ENCODE measurements around the gene GPR180.

GPR180 gene

DNA sequence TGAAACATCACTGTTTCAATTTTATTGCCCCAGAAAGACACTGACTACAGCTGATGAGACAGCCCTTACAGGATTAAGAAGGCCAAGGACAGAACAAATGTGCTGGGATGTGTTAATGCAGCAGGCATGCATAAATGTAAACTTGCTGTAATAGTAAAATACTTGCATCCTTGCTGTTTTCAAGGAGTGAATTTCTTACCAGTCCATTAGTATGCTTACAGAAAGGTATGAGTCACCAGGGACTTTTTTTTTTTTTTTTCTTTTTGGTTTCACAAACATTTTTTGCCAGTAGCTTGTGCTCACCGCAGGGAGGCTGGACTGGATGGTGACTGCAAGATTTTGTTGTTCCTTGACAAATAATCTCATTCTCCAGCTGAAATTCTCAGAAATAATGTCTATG, 55.1 kb downstream of the GPR180 start:
- no peak for DNase-seq

DNA sequence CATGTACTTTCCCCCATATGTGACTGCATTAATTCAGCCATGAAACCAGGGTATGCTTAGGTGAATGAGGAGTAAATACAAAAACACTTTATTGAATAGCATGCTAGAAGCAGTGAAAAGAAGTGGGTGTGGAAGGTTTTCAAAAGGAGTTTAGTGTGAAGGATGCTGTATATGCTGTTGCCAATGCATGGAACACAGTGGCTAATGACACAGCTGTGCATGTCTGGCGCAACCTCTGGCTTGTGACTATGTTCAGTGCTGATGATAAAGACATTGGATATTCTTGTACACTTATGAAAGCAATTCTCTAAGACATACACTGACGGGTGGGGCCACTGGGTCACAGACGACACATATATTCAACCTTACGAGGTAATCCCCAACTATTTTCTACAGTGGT, 55.5 kb downstream of the GPR180 start:
- DNase-seq, result no peak

DNA sequence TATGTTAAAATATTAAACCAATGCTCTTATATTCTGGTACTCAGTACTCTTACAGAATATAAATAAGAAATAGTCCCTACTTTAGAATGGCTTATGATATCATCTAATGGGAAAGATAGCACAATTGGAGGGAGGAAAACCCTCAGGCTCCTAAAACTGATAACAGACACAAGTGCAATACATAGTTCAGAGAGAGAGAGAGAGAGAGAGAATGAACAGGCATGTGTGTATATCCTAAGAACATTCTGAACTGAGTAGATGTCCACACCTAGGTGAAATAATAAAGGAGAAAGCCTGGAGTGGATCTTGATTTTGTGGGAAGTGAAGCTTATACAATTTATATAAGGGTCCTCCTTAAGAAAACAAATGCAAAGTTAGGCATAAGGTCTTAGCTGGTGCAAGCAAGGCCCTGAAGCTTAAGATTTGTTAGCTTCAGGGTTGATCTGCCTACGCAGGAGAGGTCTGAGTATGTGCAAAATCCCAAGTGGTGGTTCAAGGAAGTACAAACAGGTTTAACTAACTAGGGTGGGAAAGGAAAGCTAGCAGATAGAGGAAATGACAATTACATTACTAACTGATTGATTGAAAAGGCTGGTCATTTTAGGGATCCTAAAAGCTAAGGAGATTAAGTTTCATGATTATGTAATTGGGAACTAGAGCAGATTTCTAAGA, 57.4 kb downstream of the GPR180 start:
- no peak for DNase-seq

DNA sequence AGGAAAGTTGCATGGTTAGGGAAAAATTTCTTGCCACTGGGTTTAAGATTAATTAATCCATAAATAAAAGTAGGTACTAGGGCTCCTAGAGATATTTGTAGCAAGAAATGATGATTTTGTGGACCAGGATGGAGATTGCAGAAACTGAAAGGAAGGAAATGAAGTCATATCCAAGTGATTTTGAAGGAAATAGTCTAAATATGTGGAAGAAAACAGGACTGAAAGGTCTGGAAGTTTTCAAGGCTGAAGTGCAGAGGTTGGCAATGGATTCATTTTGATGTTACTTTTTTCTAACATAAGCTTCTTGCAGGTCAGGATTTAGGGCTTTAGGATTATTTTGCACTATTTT, 57.9 kb downstream of the GPR180 start:
- DNase-seq, result no peak

DNA sequence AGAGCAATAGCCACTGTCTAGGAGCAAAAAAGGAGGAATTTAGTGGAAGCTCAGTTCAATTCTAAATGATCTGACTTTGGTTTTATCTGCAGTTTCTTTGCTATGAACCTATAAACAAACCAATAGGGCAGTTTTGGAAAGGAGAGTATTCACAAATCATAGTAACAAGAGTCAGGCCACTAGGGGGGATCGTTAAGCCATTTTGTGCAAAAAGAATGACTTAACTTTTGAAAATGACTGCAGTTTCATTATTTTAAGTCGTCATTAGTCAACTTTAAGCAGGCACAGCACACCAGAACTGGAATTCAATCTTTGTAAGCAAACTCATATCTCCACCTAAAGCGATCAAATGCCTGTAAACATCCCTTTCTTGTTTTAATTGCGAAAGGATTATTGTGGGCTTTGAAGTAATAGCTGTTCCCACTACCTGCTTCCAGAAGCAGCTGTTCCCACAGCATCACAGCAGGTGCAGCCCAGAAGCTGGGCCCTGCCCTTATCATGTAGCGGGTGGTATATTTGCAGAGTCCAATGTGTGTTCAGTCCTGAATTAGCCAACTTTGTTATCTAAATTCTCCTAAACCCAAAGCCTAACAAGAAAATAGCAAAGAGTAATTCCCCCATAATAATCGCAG, 59.2 kb downstream of the GPR180 start:
- no peak for DNase-seq

DNA sequence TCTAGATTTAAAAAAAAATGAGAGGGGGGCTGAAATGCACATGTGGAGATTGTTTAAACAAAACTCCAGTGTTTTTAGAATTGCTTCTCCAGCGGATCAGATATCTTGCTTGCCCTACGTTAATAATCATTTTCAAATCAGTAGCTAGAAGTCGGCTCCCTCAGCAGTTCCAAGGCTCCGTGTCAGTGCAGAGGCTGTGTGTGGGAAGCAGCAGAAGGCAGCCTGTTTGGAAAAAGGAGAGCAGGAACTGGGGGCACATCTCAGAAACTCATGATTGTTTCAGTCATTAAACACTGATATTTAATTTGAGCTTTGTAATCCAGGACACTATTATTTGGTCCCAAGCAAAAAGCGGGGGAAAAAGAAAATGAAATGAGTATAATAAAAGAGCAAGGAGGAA, 59.7 kb downstream of the GPR180 start:
- DNase-seq, result no peak

DNA sequence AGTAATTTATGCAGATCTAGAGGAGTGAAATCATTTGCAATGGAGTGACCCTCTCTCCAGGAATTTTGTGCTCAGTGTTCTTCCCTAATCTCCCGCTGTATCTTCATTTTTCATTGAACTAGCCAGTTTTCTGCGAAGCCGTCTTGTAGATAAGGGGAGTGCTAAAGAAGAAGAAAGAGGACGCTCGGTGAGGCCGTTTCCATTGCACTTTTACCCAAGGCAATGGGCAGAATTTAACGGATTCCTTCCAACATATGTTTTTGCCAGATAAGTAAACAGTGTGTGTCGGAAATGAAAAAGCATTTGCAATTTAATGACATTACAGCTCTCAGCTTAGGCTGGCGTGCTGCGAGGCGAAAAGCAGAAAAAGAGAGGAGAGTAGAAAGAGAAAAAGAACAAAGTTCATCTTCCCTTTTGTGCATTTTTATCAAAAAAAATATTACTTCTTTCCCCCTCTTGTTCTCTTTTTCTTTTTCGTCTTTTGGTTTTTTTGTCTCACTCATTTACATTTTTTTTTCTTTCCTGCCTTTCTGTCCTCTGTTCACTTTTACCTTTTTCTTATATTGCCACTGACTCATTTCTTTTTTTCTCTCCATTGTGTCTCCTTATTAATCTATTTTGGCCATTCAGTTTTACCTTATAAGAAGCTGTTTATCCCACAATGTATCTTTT, 60.8 kb downstream of the GPR180 start:
- no peak for DNase-seq

DNA sequence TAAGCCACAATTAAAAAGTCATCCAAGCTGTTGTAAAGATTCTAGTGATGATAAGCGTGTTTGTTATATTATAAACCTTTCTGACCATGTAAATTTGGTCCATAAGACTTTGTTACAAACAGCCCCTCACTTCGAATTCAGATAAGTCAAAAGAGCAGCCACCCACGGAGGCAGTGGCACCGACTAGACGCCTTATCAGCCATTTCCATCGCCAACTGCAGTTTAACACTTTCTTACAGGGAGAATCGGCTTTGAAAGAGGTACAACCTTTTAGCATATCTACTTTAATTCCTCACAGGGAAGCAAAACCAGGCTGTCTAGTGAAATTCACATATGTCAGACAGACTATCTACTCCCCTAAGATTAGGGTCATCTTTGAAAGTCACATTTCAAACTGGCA, 63.2 kb downstream of the GPR180 start:
- no peak for DNase-seq

DNA sequence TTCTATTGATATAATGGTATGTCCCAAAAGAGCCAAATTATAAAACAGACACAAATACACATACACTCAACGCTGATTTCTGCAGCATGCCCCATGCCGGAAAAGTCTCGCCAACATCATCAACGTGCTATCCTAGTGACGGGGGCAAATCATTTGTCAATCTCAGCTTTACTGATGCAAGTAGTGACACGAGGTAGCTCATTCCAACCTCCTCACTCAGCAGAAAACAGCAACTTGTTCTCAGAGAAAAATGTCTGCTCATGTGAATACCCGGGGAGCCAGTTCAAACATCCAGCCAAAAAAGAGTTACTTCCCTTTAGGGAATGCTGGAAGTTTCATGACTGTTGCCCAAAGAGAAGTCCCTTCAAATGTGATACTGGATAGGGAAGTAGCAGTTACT, 64.4 kb downstream of the GPR180 start:
- DNase-seq, result no peak

DNA sequence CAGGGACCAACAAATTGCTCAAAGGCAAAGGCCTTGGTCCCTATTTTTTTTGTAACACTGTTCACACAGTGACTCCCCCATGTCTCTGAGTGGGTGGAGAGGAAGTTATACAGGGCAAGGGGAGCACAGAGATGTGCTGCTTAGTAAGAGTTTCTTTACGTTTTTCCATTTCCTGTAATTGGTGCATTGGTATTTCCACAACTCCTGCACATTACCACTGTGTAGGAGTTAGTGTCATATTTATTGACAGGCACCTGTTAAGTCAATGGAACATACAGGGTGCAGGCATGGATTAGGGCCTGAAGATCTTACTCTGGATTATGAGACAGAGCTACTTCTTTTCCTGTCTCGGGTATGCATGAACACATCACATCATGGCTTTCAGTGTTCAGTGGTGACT, 65.5 kb downstream of the GPR180 start:
- peak in 1 of 2 experiments; percentile 34 for DNase-seq

DNA sequence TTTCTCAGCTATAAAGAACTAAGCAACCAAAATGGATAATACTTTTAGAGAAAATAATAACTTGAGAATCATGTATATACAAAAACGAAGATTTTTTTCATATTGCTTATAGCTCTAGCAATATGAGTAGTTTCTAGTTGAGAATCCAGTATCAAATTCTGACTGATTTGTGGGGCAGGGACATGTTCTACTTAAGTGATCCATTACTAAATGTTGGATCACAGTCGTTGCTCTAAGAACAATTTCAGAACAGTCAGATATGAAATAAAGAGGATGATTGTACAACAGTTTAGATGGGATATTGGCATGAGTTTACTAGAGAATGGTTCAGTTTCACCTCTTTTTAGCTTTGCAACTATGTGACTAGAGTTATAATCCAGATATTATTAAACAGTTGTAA, 70.7 kb downstream of the GPR180 start:
- no peak for DNase-seq

DNA sequence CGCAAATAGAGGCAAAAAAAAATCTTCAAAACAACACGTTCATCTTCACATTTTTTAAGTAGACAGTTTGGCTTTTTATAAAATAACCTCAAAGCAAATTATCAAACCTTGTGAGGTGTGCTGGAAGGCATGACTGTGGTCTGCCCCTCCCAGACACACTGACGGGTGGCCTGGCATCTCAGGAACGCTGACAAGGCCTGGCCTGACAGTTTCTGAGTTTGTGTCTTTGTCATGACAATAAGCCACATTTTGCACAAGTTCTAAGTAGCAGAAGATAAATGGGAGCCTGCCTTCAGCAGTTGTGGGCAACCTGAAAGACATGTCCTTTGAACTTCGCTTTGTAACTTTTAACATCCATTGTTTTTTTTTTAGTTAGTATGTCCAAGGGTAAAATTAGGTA, 72.2 kb downstream of the GPR180 start:
- no peak for DNase-seq

DNA sequence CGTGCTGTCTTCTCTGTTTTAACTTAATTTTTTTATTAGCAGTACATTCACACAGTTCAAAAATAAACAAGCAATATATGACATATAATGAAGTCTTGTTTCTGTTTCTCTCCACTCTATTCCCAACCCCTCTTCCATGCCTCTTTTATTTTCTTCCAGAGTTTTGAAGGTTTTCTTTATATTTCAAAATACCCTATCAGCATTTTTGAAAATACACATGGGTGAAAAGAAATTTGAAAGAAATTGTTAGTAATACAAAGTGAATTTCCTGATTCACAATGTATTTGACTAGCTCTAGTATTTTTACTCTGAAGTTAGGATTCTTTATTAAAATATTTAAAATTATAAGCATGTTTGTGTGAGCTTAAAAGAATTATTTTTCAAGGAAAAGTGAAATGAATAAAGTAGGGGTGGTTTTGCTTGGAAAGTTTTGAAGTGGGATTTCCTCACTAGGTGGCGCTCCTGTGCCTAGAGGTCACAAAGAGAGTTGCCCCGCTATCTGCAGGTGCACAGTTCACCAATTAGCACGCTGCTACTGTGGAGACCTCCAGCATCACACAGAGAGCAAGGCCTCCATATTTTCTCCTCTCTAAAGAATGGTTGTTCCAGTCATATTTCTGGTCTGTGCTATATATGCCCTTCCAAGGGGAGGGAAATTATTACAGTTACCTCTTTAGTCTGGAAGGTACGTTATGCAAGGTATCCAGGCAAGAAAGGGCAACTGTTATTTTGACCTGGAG, 73.1 kb downstream of the GPR180 start:
- DNase-seq, result peak; percentile 27 to 47

DNA sequence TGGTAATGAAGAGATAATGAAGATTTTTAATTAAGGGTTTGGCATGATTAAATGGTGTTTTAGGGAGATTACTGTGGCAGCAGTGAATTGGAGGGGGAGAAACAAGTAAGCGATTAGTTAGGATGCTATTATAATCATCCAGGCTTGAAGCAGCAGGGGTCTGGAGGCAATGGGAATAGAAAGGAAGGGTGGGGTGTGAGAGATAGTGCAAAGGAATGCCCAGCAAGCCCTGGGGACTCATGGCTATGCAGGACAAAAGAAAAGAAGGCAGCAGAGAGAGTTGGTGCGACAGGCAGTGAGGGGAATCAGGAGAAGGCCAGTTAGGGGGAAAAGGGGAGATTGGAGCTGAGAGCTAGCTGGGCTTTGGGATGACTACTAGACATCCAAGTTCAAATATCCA, 76.1 kb downstream of the GPR180 start:
- DNase-seq, result no peak

DNA sequence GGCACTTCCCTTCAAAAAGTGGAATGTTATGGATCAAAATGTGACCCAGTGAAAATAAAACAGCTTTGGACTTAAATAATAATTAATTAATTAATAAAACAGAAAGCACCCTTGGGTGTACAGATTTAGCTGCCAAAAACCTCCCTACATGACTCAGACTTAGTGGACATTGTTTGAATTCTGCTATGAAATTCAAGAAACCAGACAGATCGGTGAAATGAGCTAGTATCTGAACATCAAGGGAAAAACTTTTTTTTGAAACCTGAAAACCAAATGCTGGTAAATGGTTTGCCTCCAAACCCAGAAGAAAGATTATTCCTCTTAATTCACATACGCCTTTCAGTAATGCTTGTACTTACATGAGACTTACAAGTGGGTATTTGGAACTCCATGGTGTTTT, 77.2 kb downstream of the GPR180 start:
- DNase-seq, result no peak

DNA sequence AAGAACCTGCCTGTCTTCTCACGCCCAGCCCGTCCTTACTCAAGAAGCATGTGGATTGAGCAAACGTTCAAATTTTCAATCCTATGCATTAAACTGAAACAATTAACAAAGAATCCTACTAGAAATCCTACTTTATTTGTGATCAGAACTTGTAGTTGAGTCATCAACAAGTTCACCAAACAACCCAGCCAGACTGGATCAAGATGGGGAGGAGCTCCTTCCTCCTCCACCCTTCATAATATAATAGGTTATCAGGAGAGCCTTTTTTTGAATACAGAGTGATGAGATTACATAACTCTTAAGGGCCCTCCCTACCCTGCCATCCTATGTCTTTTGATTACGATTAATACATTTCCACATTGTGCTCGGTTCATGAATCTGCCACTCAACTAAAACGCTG, 78.0 kb downstream of the GPR180 start:
- no peak for DNase-seq

DNA sequence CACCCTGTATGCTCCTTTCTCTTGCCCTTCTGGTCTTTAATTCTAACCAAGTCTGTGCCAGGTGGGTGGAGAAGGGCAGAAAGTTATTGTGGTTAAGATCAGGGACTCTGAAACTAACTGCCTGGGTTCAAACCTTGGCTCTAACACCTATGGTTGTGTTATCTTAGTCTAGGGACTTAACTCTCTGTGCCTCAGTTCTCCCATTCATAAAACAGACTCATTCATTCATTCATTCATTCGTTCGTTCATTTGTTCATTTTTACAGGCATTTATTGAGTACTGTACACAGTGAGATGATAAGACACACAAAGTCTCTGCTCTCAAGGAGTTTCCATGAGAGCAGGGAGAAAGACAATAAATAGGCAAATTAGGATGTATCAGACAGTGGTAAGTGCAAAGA, 80.6 kb downstream of the GPR180 start:
- no peak for DNase-seq

DNA sequence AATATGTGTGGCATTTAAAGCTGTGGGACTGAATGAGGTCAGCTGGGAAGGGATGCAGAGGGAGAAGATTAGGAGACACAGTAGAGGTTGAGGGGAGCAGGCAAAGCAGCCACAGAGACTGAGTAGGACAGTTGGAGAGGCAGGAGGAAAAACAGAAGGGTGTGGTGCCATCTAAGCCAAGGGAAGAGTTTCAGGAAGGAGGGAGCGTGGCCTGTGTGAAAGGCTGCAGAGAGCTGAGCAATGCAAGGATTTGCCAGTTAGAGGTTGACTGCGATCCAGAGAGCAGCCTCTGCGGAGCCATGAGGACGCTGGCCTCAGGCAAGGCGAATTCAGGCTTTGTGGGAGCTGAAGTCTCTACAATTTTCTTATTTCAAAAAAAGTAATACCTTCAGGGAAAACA, 81.8 kb downstream of the GPR180 start:
- no peak for DNase-seq
